ENCODE measurements around the gene KCNQ1.

The KCNQ1 gene

GRCh38 chr11:2825889-2826678 lies 381.3 kb downstream of the KCNQ1 start:
- no peak for DNase-seq (ENCODE audit: low read depth in 2 of 2)

DNA sequence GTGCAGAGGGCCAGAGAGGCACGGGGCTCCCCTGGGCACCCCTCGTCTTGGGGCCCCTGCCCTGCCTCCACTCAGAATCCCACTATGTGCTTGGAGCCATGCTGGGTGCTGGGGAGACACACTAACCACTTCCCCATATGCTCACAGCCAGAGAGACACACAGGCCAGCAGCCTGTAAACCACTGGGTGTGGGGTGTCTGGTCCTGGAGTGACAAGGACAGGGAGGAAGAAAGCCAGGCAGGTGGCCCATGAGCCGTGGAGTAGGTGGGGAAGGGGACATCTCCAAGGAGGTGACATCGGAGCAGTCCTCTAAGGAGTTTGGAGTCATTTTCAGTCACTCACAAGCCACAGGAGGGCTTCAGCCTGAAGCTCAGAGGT lies 381.9 kb downstream of the KCNQ1 start:
- no peak for DNase-seq (ENCODE audit: low read depth in 2 of 2)

DNA sequence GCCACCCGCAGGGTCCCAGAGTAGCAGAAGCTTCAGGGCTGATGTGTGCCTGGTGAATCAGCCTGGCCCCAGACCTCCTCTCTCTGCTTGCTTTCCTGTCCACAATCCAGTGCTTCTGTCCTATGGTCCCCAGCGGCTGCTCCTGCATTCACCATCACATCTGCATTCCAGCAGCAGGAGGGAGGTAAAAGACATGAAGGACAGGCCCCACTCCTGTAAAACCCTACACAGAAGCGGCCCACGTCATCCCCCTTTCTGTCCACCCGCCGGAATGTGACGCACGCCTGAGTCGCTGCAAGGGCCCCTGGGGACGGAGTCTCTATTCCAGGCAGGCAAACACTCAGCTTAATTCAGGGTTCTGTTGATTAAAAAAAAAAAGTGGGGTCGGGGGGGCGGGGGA lies 382.4 kb downstream of the KCNQ1 start:
- no peak for DNase-seq (ENCODE audit: low read depth in 2 of 2)

GRCh38 chr11:2827792-2828191 lies 383.0 kb downstream of the KCNQ1 start:
- DNase-seq (ENCODE audit: low read depth in 2 of 2): no peak

GRCh38 chr11:2828585-2829330 lies 383.9 kb downstream of the KCNQ1 start:
- DNase-seq (ENCODE audit: low read depth in 2 of 2): no peak

- no peak for DNase-seq (ENCODE audit: low read depth in 2 of 2)
These were observed 385.4 kb downstream of the KCNQ1 start for GRCh38 chr11:2830030-2830812.

DNA sequence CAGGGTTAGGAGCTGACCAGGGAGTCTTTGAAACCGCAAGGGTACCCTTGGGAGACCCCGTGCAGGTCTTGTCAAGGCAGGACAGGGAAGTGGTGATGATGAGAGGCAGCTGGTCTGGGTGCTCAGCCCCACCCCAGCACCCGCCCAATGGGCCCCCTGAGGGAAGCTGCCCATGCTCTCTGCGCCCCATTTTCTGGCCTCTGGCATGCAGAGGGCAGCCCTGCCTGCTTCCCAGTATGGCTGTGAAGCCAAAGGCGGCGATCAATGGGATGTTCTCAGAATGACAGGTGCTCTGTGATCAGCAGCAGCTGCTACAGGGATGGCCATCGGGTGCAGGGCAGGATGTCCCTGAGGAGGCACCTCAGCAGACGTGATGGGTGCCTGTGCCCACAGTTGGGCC lies 386.1 kb downstream of the KCNQ1 start:
- no peak for DNase-seq (ENCODE audit: low read depth in 2 of 2)

- no peak for DNase-seq (ENCODE audit: low read depth in 2 of 2)
These were observed 387.1 kb downstream of the KCNQ1 start for GRCh38 chr11:2831781-2832532.

DNA sequence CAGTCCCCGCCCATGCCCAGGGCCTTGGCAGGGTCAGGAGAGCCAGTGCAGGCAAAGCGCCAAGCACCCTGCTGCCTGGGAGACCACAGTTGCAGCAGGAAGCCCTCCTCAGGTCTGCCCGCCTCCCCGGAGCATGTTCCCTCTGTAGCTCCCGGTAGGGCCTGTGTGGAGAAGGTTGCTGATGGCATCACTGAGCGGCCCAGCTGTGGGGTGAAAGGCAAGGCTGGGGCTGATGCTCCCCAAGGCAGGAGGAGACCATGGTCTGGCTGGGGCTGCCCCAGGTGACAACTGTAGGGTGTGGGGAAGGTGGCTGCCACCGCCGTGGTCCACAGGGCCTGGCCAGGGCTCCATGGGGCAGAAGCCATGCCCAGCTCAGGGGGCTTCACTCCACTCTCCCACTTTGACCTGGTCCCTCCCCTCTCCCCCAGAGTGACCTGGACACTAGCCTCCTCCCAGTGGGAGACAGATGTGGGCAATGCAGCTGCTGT lies 387.8 kb downstream of the KCNQ1 start:
- no peak for DNase-seq (ENCODE audit: low read depth in 2 of 2)

- DNase-seq (ENCODE audit: low read depth in 2 of 2): no peak
These were observed 388.4 kb downstream of the KCNQ1 start for GRCh38 chr11:2833051-2833715.

GRCh38 chr11:2833716-2834502 lies 389.1 kb downstream of the KCNQ1 start:
- DNase-seq (ENCODE audit: low read depth in 2 of 2): no peak

DNA sequence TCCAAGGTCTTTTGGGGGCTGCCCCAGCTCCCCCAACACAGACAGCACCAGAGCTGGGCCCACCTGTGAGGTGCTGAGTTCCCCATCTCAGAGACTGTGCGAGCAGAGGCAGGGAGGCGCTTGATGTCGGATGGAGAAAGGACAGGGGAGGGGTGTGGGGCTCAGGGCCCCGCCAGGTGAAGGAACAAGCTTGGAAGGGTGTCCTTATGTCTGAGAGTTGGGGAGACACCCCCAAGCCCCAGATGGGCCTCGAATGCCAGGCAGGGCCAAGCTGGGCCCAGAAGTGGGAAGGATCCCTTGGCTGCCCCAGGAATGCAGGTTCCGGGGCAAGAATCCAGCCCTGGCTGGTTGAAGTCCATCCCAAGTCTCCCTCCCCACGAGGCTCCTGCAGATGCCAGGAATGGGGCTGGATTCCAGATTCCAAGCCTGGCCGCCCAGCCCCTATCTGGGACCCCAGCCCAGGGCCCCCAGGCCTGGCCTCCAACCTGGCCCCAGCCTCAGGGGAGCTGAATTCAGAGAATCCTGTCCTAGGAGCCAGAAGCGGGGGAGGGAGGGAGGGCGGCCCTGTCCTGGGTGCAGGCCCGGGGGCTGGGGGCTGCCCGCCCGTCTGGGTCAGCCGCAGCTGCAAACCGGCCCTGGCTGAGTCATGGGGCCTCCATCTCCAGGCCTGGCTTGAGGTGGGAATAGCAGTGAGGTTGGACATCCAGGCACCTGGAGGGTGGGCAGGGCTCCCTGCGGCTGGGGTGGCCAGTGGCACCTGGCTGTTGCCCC lies 389.9 kb downstream of the KCNQ1 start:
- DNase-seq (ENCODE audit: low read depth in 2 of 2): no peak

- no peak for DNase-seq (ENCODE audit: low read depth in 2 of 2)
These were observed 390.5 kb downstream of the KCNQ1 start for GRCh38 chr11:2835296-2835695.

- no peak for DNase-seq (ENCODE audit: low read depth in 2 of 2)
These were observed 390.9 kb downstream of the KCNQ1 start for GRCh38 chr11:2835751-2836150.

GRCh38 chr11:2836315-2837095 lies 391.7 kb downstream of the KCNQ1 start:
- DNase-seq (ENCODE audit: low read depth in 2 of 2): no peak

GRCh38 chr11:2837096-2837601 lies 392.3 kb downstream of the KCNQ1 start:
- no peak for DNase-seq (ENCODE audit: low read depth in 2 of 2)

- no peak for DNase-seq (ENCODE audit: low read depth in 2 of 2)
These were observed 392.8 kb downstream of the KCNQ1 start for GRCh38 chr11:2837651-2838050.

DNA sequence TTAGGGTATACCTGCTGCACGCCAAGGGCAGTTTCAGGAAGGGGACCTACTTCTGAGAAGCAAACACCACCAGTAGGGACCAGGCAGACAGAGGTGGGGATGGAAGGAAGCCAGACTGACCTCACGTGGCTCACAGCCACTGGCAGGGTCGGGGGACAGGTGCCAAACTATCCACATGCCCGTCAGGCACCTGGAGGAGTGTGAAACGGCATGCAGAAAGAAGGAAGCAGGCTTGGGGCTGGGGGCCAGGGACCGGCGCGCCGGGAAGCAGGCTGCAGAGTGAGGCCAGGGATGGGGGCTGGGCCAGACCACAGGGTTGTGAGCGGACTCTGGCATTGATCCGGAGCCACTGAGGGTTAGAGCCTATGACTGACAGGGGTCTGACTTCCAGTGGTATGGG lies 393.3 kb downstream of the KCNQ1 start:
- DNase-seq (ENCODE audit: low read depth in 2 of 2): no peak
